HepG2 (cell line): ENCODE results near the gene ETF1. TPM values are rescaled to one million over a fixed set of nuclear protein-coding genes. Genes with fewer than 3 reads are reported as not detected.
A peak's percentile ranks its signal among the peaks of the same experiment; 100 is the strongest.

Experiments used
- ADNP ChIP-seq: sonication (generic); formaldehyde crosslinking; IDR thresholded peaks from 2 replicates; pipeline ENCODE4 v1.4.0; 2020; ENCODE audit warnings: missing genetic modification reagents
- CEBPZ ChIP-seq: IDR thresholded peaks from 2 replicates; pipeline ENCODE4 v1.6.1; 2012; ENCODE audit warnings: low read length, improper control_type of control experiment
- EED ChIP-seq: sonication (generic); formaldehyde crosslinking; IDR thresholded peaks from 2 replicates; pipeline ENCODE4 v1.5.0; 2020; ENCODE audit warnings: mild to moderate bottlenecking, missing genetic modification reagents
- GATA4 ChIP-seq: sonication (generic); IDR thresholded peaks from 2 replicates; pipeline ENCODE4 v1.6.1; 2016; ENCODE audit warnings: antibody characterized with exemption, low read depth, borderline replicate concordance
- HNRNPUL1 ChIP-seq: fragments of 200-400 bp; formaldehyde crosslinking; IDR thresholded peaks from 2 replicates; pipeline ENCODE4 v1.6.1; 2017; ENCODE audit warnings: low read depth, mild to moderate bottlenecking, low read length, moderate library complexity
- JDP2 ChIP-seq: sonication (generic); formaldehyde crosslinking; IDR thresholded peaks from 2 replicates; pipeline ENCODE4 v1.8.1; 2022; ENCODE audit warnings: missing genetic modification reagents, borderline replicate concordance
- LCORL ChIP-seq, 2 experiments: fragments of 450-650 bp in 1 of 2; sonication (generic) in 1 of 2; formaldehyde crosslinking in 1 of 2; IDR thresholded peaks; 2 replicates each; pipeline versions ENCODE4 v1.5.0 to v1.6.1; 2017 to 2020; ENCODE audit warnings: antibody characterized with exemption in 1 of 2, missing genetic modification reagents in 1 of 2
- MAFG ChIP-seq: sonication (generic); formaldehyde crosslinking; IDR thresholded peaks from 2 replicates; pipeline ENCODE4 v1.5.1; 2020; ENCODE audit warnings: mild to moderate bottlenecking, missing genetic modification reagents
- PHF5A ChIP-seq: IDR thresholded peaks from one replicate; pipeline ENCODE4 v1.6.1; 2018; ENCODE audit warnings: low read depth, missing genetic modification reagents; ENCODE audit not compliant: unreplicated experiment
- PLSCR1 ChIP-seq: sonication (generic); formaldehyde crosslinking; IDR thresholded peaks from 2 replicates; pipeline ENCODE4 v1.5.0; 2020; ENCODE audit warnings: missing genetic modification reagents, mild to moderate bottlenecking, borderline replicate concordance
- SOX13 ChIP-seq, 3 experiments: fragments of 450-650 bp in 1 of 3; sonication (generic) in 1 of 3; formaldehyde crosslinking in 1 of 3; IDR thresholded peaks in 2 of 3; conservative IDR thresholded peaks in 1 of 3; 2 replicates each; pipeline versions ENCODE4 v1.5.0 to v1.6.1; 2016 to 2020; ENCODE audit warnings: antibody characterized with exemption in 1 of 3, mild to moderate bottlenecking in 1 of 3, missing compliant biosample characterization in 1 of 3, missing genetic modification reagents in 1 of 3, moderate library complexity in 1 of 3
- SP4 ChIP-seq: sonication (generic); formaldehyde crosslinking; IDR thresholded peaks from 2 replicates; pipeline ENCODE4 v1.8.1; 2023; ENCODE audit warnings: mild to moderate bottlenecking, missing genetic modification reagents
- SRSF9 ChIP-seq: fragments of 200-400 bp; formaldehyde crosslinking; IDR thresholded peaks from 2 replicates; pipeline ENCODE4 v1.6.1; 2018; ENCODE audit warnings: borderline replicate concordance, mild to moderate bottlenecking, low read depth, low read length; ENCODE audit not compliant: insufficient read depth, poor library complexity, severe bottlenecking
- YEATS2 ChIP-seq: sonication (generic); formaldehyde crosslinking; IDR thresholded peaks from 2 replicates; pipeline ENCODE4 v1.4.0; 2020; ENCODE audit warnings: missing genetic modification reagents, borderline replicate concordance
- ZNF276 ChIP-seq: sonication (generic); formaldehyde crosslinking; IDR thresholded peaks from 2 replicates; pipeline ENCODE4 v1.4.0; 2020; ENCODE audit warnings: mild to moderate bottlenecking, low read depth, missing genetic modification reagents
- ZNF326 ChIP-seq: sonication (generic); formaldehyde crosslinking; IDR thresholded peaks from 2 replicates; pipeline ENCODE4 v1.4.0; 2020; ENCODE audit warnings: missing genetic modification reagents, borderline replicate concordance
- ZNF513 ChIP-seq: sonication (generic); formaldehyde crosslinking; conservative IDR thresholded peaks from 2 replicates; pipeline ENCODE4 v1.5.0; 2020; ENCODE audit warnings: missing genetic modification reagents
- ZNF552 ChIP-seq: sonication (generic); formaldehyde crosslinking; IDR thresholded peaks from 2 replicates; pipeline ENCODE4 v1.9.0; 2022; ENCODE audit warnings: missing genetic modification reagents, mild to moderate bottlenecking, borderline replicate concordance
- ZNF737 ChIP-seq: sonication (generic); formaldehyde crosslinking; IDR thresholded peaks from 2 replicates; pipeline ENCODE4 v1.5.0; 2020; ENCODE audit warnings: missing genetic modification reagents, mild to moderate bottlenecking, borderline replicate concordance
- ZNF850 ChIP-seq: sonication (generic); formaldehyde crosslinking; conservative IDR thresholded peaks from 2 replicates; pipeline ENCODE4 v1.9.0; 2021; ENCODE audit warnings: mild to moderate bottlenecking, missing genetic modification reagents
- polyA plus RNA-seq, 8 experiments: library from polyadenylated mRNA; depleted of rRNA in 3 of 8; stranded (reverse) in 7 of 8; unstranded in 1 of 8; fragments of >200 nt; fragmentation: Illumina TruSeq in 4 of 8; extraction: Trizol in 4 of 8; gene quantifications; 2 replicates each; pipeline versions ENCODE4 v1.2.1 to v1.2.3, GENCODE V29; 2011 to 2016; ENCODE audit warnings: low read depth in 4 of 8, missing spikeins in 1 of 8, mixed read lengths in 1 of 8; ENCODE audit not compliant: insufficient read depth in 1 of 8
- total RNA-seq, 5 experiments: library from RNA; depleted of rRNA; stranded (reverse); fragments of >200 nt; fragmentation: Illumina TruSeq; extraction: Trizol; gene quantifications; 2 replicates each; pipeline ENCODE4 v1.2.3, GENCODE V29; 2016; ENCODE audit warnings: low read depth in 1 of 5

The ETF1 gene
- total and polyA plus RNA-seq, 2 of the 13 experiments (the other 11 are each of a cell fraction or from before 2014, with no cell fraction given), result 52.1 to 184 TPM

GRCh38 chr5:138575194-138576015 lies 32.4 kb upstream of the ETF1 start, which contains the start of gene HSPA9 (continued):
- TF ChIP-seq CEBPZ (no peak), YEATS2 (peak; percentile 84), ZNF513 (CRISPR knock-in tag) (no peak), ADNP (CRISPR knock-in tag) (no peak), LCORL (IDR thresholded peaks at IDR 0.05) (peak; percentile 42; the same call in 1 of the 2 replicates), LCORL (CRISPR knock-in tag; IDR thresholded peaks at IDR 0.05) (peak; percentile 68), PLSCR1 (CRISPR knock-in tag) (peak; percentile 89; the same call in 1 of the 2 replicates), SP4 (CRISPR knock-in tag) (peak; percentile 30; the same call in 1 of the 2 replicates), SRSF9 (no peak), ZNF552 (CRISPR knock-in tag) (0 out of 2 replicates have a peak, but pooled peaks have one; percentile 54), ZNF326 (CRISPR knock-in tag) (no peak), ZNF276 (CRISPR knock-in tag) (peak; percentile 64), MAFG (CRISPR knock-in tag) (no peak), ZNF850 (no peak), JDP2 (CRISPR knock-in tag) (no peak), PHF5A (no peak), HNRNPUL1 (no peak), EED (CRISPR knock-in tag) (peak; percentile 95), GATA4 (peak; percentile 72; the same call in 1 of the 2 replicates), SOX13 (IDR thresholded peaks at IDR 0.05) (no peak), SOX13 (CRISPR knock-in tag; conservative IDR thresholded peaks at IDR 0.05 in 1 of 2, IDR thresholded peaks at IDR 0.05 in 1 of 2) (peak in 1 of 2 experiments; percentile 48; a peak in 2 of 4 replicates), ZNF737 (peak; percentile 99)
